ENCODE results near the gene DGKB.
A peak's percentile ranks its signal among the peaks of the same experiment; 100 is the strongest.

Gene DGKB

DNA sequence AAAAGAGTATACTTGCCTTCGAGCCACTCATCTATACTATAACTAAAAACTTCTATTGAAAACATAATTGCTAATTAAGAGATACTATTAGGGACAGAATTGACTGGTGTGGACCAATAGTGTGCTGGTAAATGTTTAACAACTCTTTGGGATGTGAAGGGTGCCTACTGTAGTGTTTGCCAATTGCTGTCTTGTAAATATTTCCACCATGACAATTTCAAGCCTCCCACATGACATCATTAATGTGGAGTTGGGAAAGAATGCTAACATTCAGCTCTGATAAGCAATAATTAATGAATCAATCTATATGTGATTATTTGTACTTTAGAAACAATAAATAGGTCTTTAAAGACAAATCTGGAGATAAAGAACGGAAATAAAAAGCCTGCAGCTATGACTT, 136.8 kb downstream of the DGKB start:
- H3K4me3 ChIP-seq (ENCODE audit: low read length) = no peak overlapping the region
- H3K27me3 ChIP-seq (ENCODE audit: control insufficient read depth, insufficient read depth, low read length) = no peaks in the 10 kb centered on the region
- H3K27ac ChIP-seq (ENCODE audit: low read depth, low read length) = no peak overlapping the region
- no peak overlapping the region for H3K9ac ChIP-seq (ENCODE audit: low read length)
- no peaks in the 10 kb centered on the region for H3K36me3 ChIP-seq (ENCODE audit: control insufficient read depth, insufficient read depth, low read length)
- peaks cover 13% of the 10 kb centered on the region for H3K4me1 ChIP-seq (ENCODE audit: control insufficient read depth, insufficient read depth, low read length)

DNA sequence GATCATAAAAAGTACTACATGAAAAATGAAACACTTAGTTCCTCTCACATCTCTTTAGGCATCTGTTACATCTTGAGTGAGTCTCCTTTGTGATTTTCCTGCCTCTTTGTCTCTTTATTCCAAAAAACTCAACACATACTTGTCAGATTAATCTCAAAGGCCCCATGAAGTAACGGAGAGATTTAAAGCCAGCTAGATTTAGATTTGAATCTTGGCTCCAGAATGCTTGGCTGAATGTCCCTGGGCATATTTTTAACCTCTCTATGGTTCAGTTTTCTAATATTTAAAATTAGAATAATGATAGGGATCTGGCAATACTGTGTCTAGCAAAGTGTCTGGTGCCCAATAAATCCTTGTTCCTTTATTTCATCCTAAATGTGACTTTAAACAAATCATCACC, 140.0 kb downstream of the DGKB start:
- Histone ChIP-seq H3K27ac (ENCODE audit: low read depth, low read length) (no peak overlapping the region), H3K4me3 (ENCODE audit: low read length) (no peak overlapping the region), H3K9ac (ENCODE audit: low read length) (no peak overlapping the region), H3K4me1 (ENCODE audit: control insufficient read depth, insufficient read depth, low read length) (peaks cover 16% of the 10 kb centered on the region), H3K27me3 (ENCODE audit: control insufficient read depth, insufficient read depth, low read length) (no peaks in the 10 kb centered on the region), H3K36me3 (ENCODE audit: control insufficient read depth, insufficient read depth, low read length) (no peaks in the 10 kb centered on the region)

- Histone ChIP-seq H3K4me3 (ENCODE audit: low read length) (no peak overlapping the region), H3K27me3 (ENCODE audit: control insufficient read depth, insufficient read depth, low read length) (no peaks in the 10 kb centered on the region), H3K27ac (ENCODE audit: low read depth, low read length) (peak overlapping the region; percentile 50), H3K9ac (ENCODE audit: low read length) (no peak overlapping the region), H3K36me3 (ENCODE audit: control insufficient read depth, insufficient read depth, low read length) (no peaks in the 10 kb centered on the region), H3K4me1 (ENCODE audit: control insufficient read depth, insufficient read depth, low read length) (peaks cover 16% of the 10 kb centered on the region)
These were observed 140.8 kb downstream of the DGKB start for GRCh38 chr7:14761510-14762296.

DNA sequence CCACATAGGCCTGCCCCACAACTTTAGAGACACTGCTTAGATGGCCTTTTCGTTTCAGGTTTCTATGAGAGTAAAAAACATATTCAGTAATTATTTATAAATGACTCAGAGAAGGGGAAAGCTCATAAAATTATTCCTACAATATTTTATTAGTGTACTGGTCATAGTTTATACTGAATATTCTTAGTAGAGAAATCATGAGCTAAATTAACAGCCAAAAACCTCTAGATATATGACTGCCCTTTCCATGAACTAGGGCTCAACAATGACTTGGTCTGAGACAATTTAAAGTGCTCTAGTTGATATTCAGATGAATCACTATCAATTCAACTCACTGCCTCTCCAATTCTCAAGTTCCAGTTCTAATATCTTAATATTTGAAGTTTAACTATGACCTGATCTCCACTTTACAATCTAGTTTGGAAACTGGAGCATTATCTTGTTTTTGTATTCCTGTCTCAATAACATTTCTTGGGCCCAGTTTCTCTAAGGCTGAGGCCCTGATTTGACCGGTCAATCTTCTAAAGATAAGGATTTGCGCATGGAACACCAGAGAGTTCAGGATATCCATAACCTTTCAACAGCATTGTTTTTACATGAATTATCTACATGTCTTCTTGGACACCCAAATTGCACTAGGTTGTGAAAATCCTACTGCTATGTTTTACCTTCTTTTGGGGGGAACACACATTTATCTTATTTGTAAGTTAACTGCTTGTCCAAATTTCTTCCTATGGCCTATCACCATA, 141.6 kb downstream of the DGKB start:
- peaks cover 16% of the 10 kb centered on the region for H3K4me1 ChIP-seq (ENCODE audit: control insufficient read depth, insufficient read depth, low read length)
- no peaks in the 10 kb centered on the region for H3K27me3 ChIP-seq (ENCODE audit: control insufficient read depth, insufficient read depth, low read length)
- no peaks in the 10 kb centered on the region for H3K36me3 ChIP-seq (ENCODE audit: control insufficient read depth, insufficient read depth, low read length)
- no peak overlapping the region for H3K4me3 ChIP-seq (ENCODE audit: low read length)
- H3K9ac ChIP-seq (ENCODE audit: low read length) = no peak overlapping the region
- H3K27ac ChIP-seq (ENCODE audit: low read depth, low read length) = peak overlapping the region; percentile 21

GRCh38 chr7:14759785-14760184, 142.8 kb downstream of the DGKB start:
- Histone ChIP-seq H3K9ac (ENCODE audit: low read length) (no peak overlapping the region), H3K27me3 (ENCODE audit: control insufficient read depth, insufficient read depth, low read length) (no peaks in the 10 kb centered on the region), H3K36me3 (ENCODE audit: control insufficient read depth, insufficient read depth, low read length) (no peaks in the 10 kb centered on the region), H3K4me1 (ENCODE audit: control insufficient read depth, insufficient read depth, low read length) (peaks cover 16% of the 10 kb centered on the region), H3K4me3 (ENCODE audit: low read length) (no peak overlapping the region), H3K27ac (ENCODE audit: low read depth, low read length) (no peak overlapping the region)

DNA sequence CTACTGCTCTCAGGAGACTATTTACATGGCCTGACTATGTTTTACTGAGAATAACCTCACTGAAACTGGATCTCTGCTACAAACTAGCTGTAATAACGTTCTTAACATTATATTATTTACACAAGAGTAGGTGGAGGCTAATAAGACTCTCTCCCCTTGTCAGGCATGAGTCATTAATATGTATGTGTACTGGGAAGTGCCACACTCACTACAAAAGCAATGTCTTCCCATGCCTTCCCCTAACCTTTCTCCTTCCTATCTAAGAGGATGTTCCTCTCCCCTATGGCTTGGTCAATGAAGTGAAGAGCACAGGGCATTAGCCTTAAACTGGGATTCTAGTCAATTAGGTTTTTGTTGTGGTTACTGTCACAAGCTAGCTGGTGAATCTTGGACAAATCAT, 147.9 kb downstream of the DGKB start:
- no peak overlapping the region for H3K4me3 ChIP-seq (ENCODE audit: low read length)

GRCh38 chr7:14752301-14752700, 150.2 kb downstream of the DGKB start:
- Histone ChIP-seq H3K9ac (ENCODE audit: low read length) (no peak overlapping the region), H3K27me3 (ENCODE audit: control insufficient read depth, insufficient read depth, low read length) (no peaks in the 10 kb centered on the region), H3K27ac (ENCODE audit: low read depth, low read length) (no peak overlapping the region), H3K4me1 (ENCODE audit: control insufficient read depth, insufficient read depth, low read length) (no peaks in the 10 kb centered on the region), H3K4me3 (ENCODE audit: low read length) (no peak overlapping the region), H3K36me3 (ENCODE audit: control insufficient read depth, insufficient read depth, low read length) (no peaks in the 10 kb centered on the region)

More for the DNA sequence above, 147.9 kb downstream of the DGKB start:
- Histone ChIP-seq H3K9ac (ENCODE audit: low read length) (no peak overlapping the region), H3K27me3 (ENCODE audit: control insufficient read depth, insufficient read depth, low read length) (no peaks in the 10 kb centered on the region), H3K4me1 (ENCODE audit: control insufficient read depth, insufficient read depth, low read length) (no peaks in the 10 kb centered on the region), H3K27ac (ENCODE audit: low read depth, low read length) (no peak overlapping the region), H3K36me3 (ENCODE audit: control insufficient read depth, insufficient read depth, low read length) (no peaks in the 10 kb centered on the region)

GRCh38 chr7:14751461-14751860, 151.1 kb downstream of the DGKB start:
- no peaks in the 10 kb centered on the region for H3K27me3 ChIP-seq (ENCODE audit: control insufficient read depth, insufficient read depth, low read length)
- no peaks in the 10 kb centered on the region for H3K36me3 ChIP-seq (ENCODE audit: control insufficient read depth, insufficient read depth, low read length)
- H3K27ac ChIP-seq (ENCODE audit: low read depth, low read length) = no peak overlapping the region
- H3K4me3 ChIP-seq (ENCODE audit: low read length) = no peak overlapping the region
- H3K9ac ChIP-seq (ENCODE audit: low read length) = no peak overlapping the region
- no peaks in the 10 kb centered on the region for H3K4me1 ChIP-seq (ENCODE audit: control insufficient read depth, insufficient read depth, low read length)

- no peaks in the 10 kb centered on the region for H3K27me3 ChIP-seq (ENCODE audit: control insufficient read depth, insufficient read depth, low read length)
- no peaks in the 10 kb centered on the region for H3K36me3 ChIP-seq (ENCODE audit: control insufficient read depth, insufficient read depth, low read length)
- H3K4me1 ChIP-seq (ENCODE audit: control insufficient read depth, insufficient read depth, low read length) = no peaks in the 10 kb centered on the region
- no peak overlapping the region for H3K27ac ChIP-seq (ENCODE audit: low read depth, low read length)
- no peak overlapping the region for H3K4me3 ChIP-seq (ENCODE audit: low read length)
- no peak overlapping the region for H3K9ac ChIP-seq (ENCODE audit: low read length)
These were observed 154.1 kb downstream of the DGKB start for GRCh38 chr7:14748461-14748860.

- Histone ChIP-seq H3K27ac (ENCODE audit: low read depth, low read length) (no peak overlapping the region), H3K27me3 (ENCODE audit: control insufficient read depth, insufficient read depth, low read length) (no peaks in the 10 kb centered on the region), H3K9ac (ENCODE audit: low read length) (no peak overlapping the region), H3K4me3 (ENCODE audit: low read length) (no peak overlapping the region), H3K36me3 (ENCODE audit: control insufficient read depth, insufficient read depth, low read length) (no peaks in the 10 kb centered on the region), H3K4me1 (ENCODE audit: control insufficient read depth, insufficient read depth, low read length) (no peaks in the 10 kb centered on the region)
These were observed 154.8 kb downstream of the DGKB start for GRCh38 chr7:14747701-14748100.

- no peaks in the 10 kb centered on the region for H3K36me3 ChIP-seq (ENCODE audit: control insufficient read depth, insufficient read depth, low read length)
- no peaks in the 10 kb centered on the region for H3K27me3 ChIP-seq (ENCODE audit: control insufficient read depth, insufficient read depth, low read length)
- H3K4me1 ChIP-seq (ENCODE audit: control insufficient read depth, insufficient read depth, low read length) = no peaks in the 10 kb centered on the region
- H3K4me3 ChIP-seq (ENCODE audit: low read length) = no peak overlapping the region
- H3K9ac ChIP-seq (ENCODE audit: low read length) = no peak overlapping the region
- no peak overlapping the region for H3K27ac ChIP-seq (ENCODE audit: low read depth, low read length)
These were observed 157.5 kb downstream of the DGKB start for GRCh38 chr7:14745076-14745475.

GRCh38 chr7:14740606-14741005, 161.9 kb downstream of the DGKB start:
- Histone ChIP-seq H3K4me3 (ENCODE audit: low read length) (no peak overlapping the region), H3K36me3 (ENCODE audit: control insufficient read depth, insufficient read depth, low read length) (no peaks in the 10 kb centered on the region), H3K27ac (ENCODE audit: low read depth, low read length) (no peak overlapping the region), H3K4me1 (ENCODE audit: control insufficient read depth, insufficient read depth, low read length) (no peaks in the 10 kb centered on the region), H3K27me3 (ENCODE audit: control insufficient read depth, insufficient read depth, low read length) (no peaks in the 10 kb centered on the region), H3K9ac (ENCODE audit: low read length) (no peak overlapping the region)

DNA sequence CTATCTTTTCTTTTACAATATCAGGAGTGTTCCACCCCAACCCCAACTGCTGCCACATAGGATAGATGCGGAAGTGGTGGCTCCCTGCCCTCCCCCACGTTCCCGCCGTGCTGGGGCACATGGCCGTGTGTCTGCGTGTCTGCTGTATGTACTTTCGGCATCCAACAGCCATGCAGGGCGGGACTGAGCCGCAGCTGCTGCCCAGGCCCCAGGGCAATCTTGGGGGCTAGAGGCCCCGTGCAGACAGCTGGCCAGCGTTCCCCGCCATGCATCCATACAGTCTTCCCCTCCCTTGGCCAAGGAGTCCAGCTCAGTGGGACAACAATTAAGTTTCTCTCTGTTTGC, 162.7 kb downstream of the DGKB start:
- no peaks in the 10 kb centered on the region for H3K27me3 ChIP-seq (ENCODE audit: control insufficient read depth, insufficient read depth, low read length)
- no peak overlapping the region for H3K9ac ChIP-seq (ENCODE audit: low read length)
- H3K27ac ChIP-seq (ENCODE audit: low read depth, low read length) = no peak overlapping the region
- H3K36me3 ChIP-seq (ENCODE audit: control insufficient read depth, insufficient read depth, low read length) = no peaks in the 10 kb centered on the region
- H3K4me1 ChIP-seq (ENCODE audit: control insufficient read depth, insufficient read depth, low read length) = no peaks in the 10 kb centered on the region
- no peak overlapping the region for H3K4me3 ChIP-seq (ENCODE audit: low read length)

Measured in rectal smooth muscle tissue (tissue), 1 donor.